B cell (primary cell): ENCODE data around the gene MLH3. TPM values are rescaled to one million over a fixed set of nuclear protein-coding genes. Genes with fewer than 3 reads are reported as not detected.

ENCODE experiments used
- ATAC-seq: fragments of 200-7000 bp; cut with Tn5 transposase; one replicate; pipeline ENCODE4 v1.10.0; 2021; ENCODE audit warnings: low read depth, mild to moderate bottlenecking, moderate number of reproducible peaks, moderate library complexity
- CTCF ChIA-PET: fragments of 350-600 bp; sonication (Branson Sonifier 250); formaldehyde crosslinking; loops from one replicate; lab custom pipeline; 2021; ENCODE audit warnings: antibody characterized with exemption, inconsistent platforms; lab: Charles Lee
- POLR2A ChIA-PET: fragments of 350-600 bp; sonication (Branson Sonifier 250); formaldehyde crosslinking; loops from one replicate; lab custom pipeline; 2021; ENCODE audit warnings: antibody characterized with exemption; lab: Charles Lee
- DNase-seq: peaks from one replicate; pipeline ENCODE4 v3.0.0; 2013
- H2AFZ ChIP-seq: 2 replicates; pipeline ENCODE4 v1.6.1; 2012; ENCODE audit warnings: mild to moderate bottlenecking, low read depth, low read length; ENCODE audit not compliant: insufficient read depth, poor library complexity, severe bottlenecking
- H3K27ac ChIP-seq, 2 donors: 1 replicate in 1 of 2; 2 replicates in 1 of 2; pipeline ENCODE4 v1.5.1; 2012 to 2013; ENCODE audit warnings: low read length in 2 of 2, mild to moderate bottlenecking in 2 of 2, moderate library complexity in 1 of 2
- H3K27me3 ChIP-seq, 4 experiments: fragments of 200-600 bp in 1 of 4; sonication (generic) in 1 of 4; replicated peaks in 1 of 4; 1 replicate in 2 of 4; 2 replicates in 2 of 4; pipeline versions ENCODE4 v1.6.1 to v1.7.0; 2013 to 2016; ENCODE audit warnings: low read length in 3 of 4, mild to moderate bottlenecking in 2 of 4, mixed read lengths in 1 of 4, moderate library complexity in 1 of 4; ENCODE audit not compliant: insufficient read depth in 4 of 4, control insufficient read depth in 3 of 4; ENCODE audit errors: control extremely low read depth in 1 of 4
- H3K36me3 ChIP-seq, 2 experiments: replicated peaks in 1 of 2; 1 replicate in 1 of 2; 2 replicates in 1 of 2; pipeline versions ENCODE4 v1.6.1 to v1.7.1; 2013; ENCODE audit warnings: low read length in 1 of 2; ENCODE audit not compliant: insufficient read depth in 2 of 2, control insufficient read depth in 1 of 2; ENCODE audit errors: control extremely low read depth in 1 of 2, extremely low read depth in 1 of 2
- H3K4me1 ChIP-seq, 2 donors: fragments of 200-600 bp in 1 of 2; sonication (generic) in 1 of 2; 1 replicate in 1 of 2; 2 replicates in 1 of 2; pipeline versions ENCODE4 v1.5.1 to v1.6.1; 2013 to 2017; ENCODE audit warnings: low read length in 2 of 2; ENCODE audit not compliant: control insufficient read depth in 2 of 2, insufficient read depth in 2 of 2
- H3K4me2 ChIP-seq: replicated peaks from 2 replicates; pipeline ENCODE3; 2012; ENCODE audit warnings: mild to moderate bottlenecking, low read depth, low read length; ENCODE audit not compliant: poor library complexity, severe bottlenecking
- H3K4me3 ChIP-seq, 5 experiments: fragments of 200-600 bp in 1 of 5; sonication (generic) in 1 of 5; 1 replicate in 3 of 5; 2 replicates in 2 of 5; pipeline versions ENCODE4 v1.5.1 to v1.7.0; 2011 to 2016; ENCODE audit warnings: low read length in 4 of 5, mild to moderate bottlenecking in 4 of 5, low read depth in 2 of 5, control low read depth in 1 of 5, moderate library complexity in 1 of 5; ENCODE audit not compliant: insufficient read depth in 1 of 5; ENCODE audit errors: control extremely low read depth in 1 of 5, extremely low read depth in 1 of 5
- H3K79me2 ChIP-seq: fragments of 200-600 bp; sonication (generic); one replicate; pipeline ENCODE4 v1.6.0; 2016; ENCODE audit warnings: low read length; ENCODE audit not compliant: control insufficient read depth, insufficient read depth
- H3K9ac ChIP-seq: fragments of 200-600 bp; sonication (generic); 2 replicates; pipeline ENCODE4 v1.6.1; 2017; ENCODE audit warnings: mild to moderate bottlenecking, low read length, moderate library complexity
- H3K9me3 ChIP-seq, 3 donors: one replicate each; pipeline versions ENCODE4 v1.6.1 to v1.7.1; 2013; ENCODE audit warnings: low read length in 2 of 3; ENCODE audit not compliant: control insufficient read depth in 2 of 3, insufficient read depth in 1 of 3; ENCODE audit errors: control extremely low read depth in 1 of 3
- H4K20me1 ChIP-seq: 2 replicates; pipeline ENCODE4 v1.6.0; 2012; ENCODE audit warnings: mild to moderate bottlenecking, low read length; ENCODE audit not compliant: insufficient read depth, control insufficient read depth, poor library complexity, severe bottlenecking
- H3K27ac Mint-ChIP-seq: one replicate; pipeline ENCODE4 v1.8.0; 2021; ENCODE audit warnings: mixed read lengths
- H3K27me3 Mint-ChIP-seq: one replicate; pipeline ENCODE4 v1.8.0; 2021; ENCODE audit warnings: mixed read lengths
- H3K4me1 Mint-ChIP-seq: one replicate; pipeline ENCODE4 v1.8.0; 2021; ENCODE audit warnings: mixed read lengths
- H3K4me3 Mint-ChIP-seq: one replicate; pipeline ENCODE4 v1.8.0; 2021; ENCODE audit warnings: mixed read lengths
- H3K9me3 Mint-ChIP-seq: one replicate; pipeline ENCODE4 v1.8.0; 2022; ENCODE audit warnings: mixed read lengths; ENCODE audit not compliant: insufficient read depth
- CTCF ChIP-seq: fragments of 200-600 bp; IDR thresholded peaks from one replicate; pipeline ENCODE4 v1.8.0; 2022; ENCODE audit warnings: antibody characterized with exemption, mild to moderate bottlenecking
- EZH2 ChIP-seq: IDR thresholded peaks from 2 replicates; pipeline ENCODE4 v1.6.1; 2012; ENCODE audit warnings: borderline replicate concordance, low read depth, mild to moderate bottlenecking, moderate library complexity, low read length; ENCODE audit not compliant: insufficient read depth, poor library complexity, severe bottlenecking
- WGBS: methylation state at CpG from one replicate; pipeline ENCODE4 v1.1.5; 2013; ENCODE audit warnings: missing lambda C conversion rate; ENCODE audit not compliant: insufficient coverage; 5-methylcytosine and 5-hydroxymethylcytosine counted together
- intact Hi-C: fragments of 100-400 bp; cut with micrococcal nuclease; formaldehyde crosslinking; loops from one replicate; pipeline ENCODE4 v1.10.0; 2022
- polyA plus RNA-seq: library from polyadenylated mRNA; depleted of rRNA; stranded (reverse); fragments of >200 nt; gene quantifications from 2 replicates; pipeline ENCODE4 v1.2.3, GENCODE V29; 2012
- total RNA-seq, 2 donors: library from RNA; stranded (reverse); fragments of 120-200 nt in 1 of 2; gene quantifications; 1 replicate in 1 of 2; 2 replicates in 1 of 2; pipeline versions ENCODE4 v1.2.3 to v1.2.4, GENCODE V29; 2013 to 2022

The MLH3 gene
- total and polyA plus RNA-seq, 2 donors (not counting 1 experiment from before 2014, with no cell fraction given): 6.7 to 19.9 TPM

DNA sequence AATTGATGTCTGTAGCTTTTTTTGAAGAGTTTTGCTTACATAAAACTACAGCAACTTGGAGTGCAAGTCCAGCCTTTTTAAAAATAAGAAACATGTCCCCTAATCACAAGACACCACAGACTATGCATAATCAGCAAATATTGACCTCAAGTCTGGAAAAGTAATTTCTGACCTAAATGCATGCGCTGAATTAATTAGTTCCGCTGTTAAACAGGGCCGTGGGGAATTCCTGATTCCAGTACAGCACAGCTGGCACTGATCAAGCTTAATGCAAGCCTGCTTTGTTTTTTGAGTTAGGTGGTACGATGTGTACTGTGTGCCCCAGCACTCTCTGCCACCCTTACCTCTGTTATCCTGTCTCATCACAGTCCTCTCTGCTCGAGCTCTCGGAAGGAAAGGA is 9.2 kb downstream of the MLH3 start:
- Mint-ChIP-seq H3K4me1 (peaks cover 12% of the 10 kb centered on the region), H3K9me3 (no peaks in the 10 kb centered on the region), H3K27ac (peak overlapping the region; percentile 41), H3K4me3 (no peak overlapping the region), H3K27me3 (no peaks in the 10 kb centered on the region)
- ChIA-PET CTCF (no interaction called here), POLR2A (no interaction called here)
- Histone ChIP-seq H3K9me3 (no peaks in the 10 kb centered on the region), H2AFZ (no peak overlapping the region), H3K27ac (no peak overlapping the region), H3K4me2 (no peak overlapping the region), H3K4me3 (no peak overlapping the region), H3K9ac (no peak overlapping the region), H3K79me2 (peaks cover 8% of the 10 kb centered on the region), H3K4me1 (no peaks in the 10 kb centered on the region), H3K36me3 (peaks cover 0 to 17% of the 10 kb centered on the region in 2 experiments), H4K20me1 (no peaks in the 10 kb centered on the region), H3K27me3 (no peaks in the 10 kb centered on the region)
- DNase-seq: no peak
- no peak for ATAC-seq
- intact Hi-C loops: no loop called here
- no peak for TF ChIP-seq CTCF
- no peak for TF ChIP-seq EZH2
- WGBS: 81% methylated on average over 3 of the region's 6 CpGs

DNA sequence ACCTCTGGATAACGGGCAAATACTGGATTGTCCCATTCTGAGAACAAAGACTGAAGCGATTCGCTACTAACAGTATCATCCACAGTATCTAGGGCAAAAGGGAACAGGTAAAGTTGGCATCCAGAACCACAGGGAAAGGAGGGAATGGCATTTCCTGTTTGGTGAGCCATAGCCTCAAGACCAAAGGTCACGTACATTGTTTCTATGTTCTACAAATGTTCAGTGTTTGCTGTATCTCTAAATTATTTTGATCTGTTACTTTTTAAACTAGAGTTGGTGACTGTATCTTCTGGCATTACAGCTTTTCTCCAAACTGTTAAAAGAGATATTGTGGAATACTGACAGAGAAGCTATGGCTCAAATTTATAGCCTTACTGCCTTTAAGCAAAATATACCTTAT is 9.7 kb downstream of the MLH3 start:
- Mint-ChIP-seq H3K4me3 (no peak overlapping the region), H3K9me3 (no peaks in the 10 kb centered on the region), H3K27ac (no peak overlapping the region), H3K4me1 (peaks cover 12% of the 10 kb centered on the region), H3K27me3 (no peaks in the 10 kb centered on the region)
- DNase-seq (no peak), ATAC-seq (no peak)
- Histone ChIP-seq H3K27ac (no peak overlapping the region), H3K9ac (no peak overlapping the region), H3K79me2 (peaks cover 8% of the 10 kb centered on the region), H3K9me3 (no peaks in the 10 kb centered on the region), H3K36me3 (peaks cover 2 to 17% of the 10 kb centered on the region in 2 experiments), H3K4me1 (no peaks in the 10 kb centered on the region), H3K4me3 (no peak overlapping the region), H3K4me2 (no peak overlapping the region), H2AFZ (no peak overlapping the region), H3K27me3 (no peaks in the 10 kb centered on the region), H4K20me1 (no peaks in the 10 kb centered on the region)
- intact Hi-C loops: no loop called here
- CTCF ChIA-PET: no interaction called here
- TF ChIP-seq CTCF (no peak), EZH2 (no peak)
- no CpG with 5 or more reads among the region's 4 CpGs for WGBS
- POLR2A ChIA-PET: no interaction called here
